NCI-H510A (cell line): ENCODE results near the gene EMC1.
"Not testable (repeated sequence)": the region's sequence is repeated elsewhere in the genome, so short reads cannot be mapped to it uniquely, and the experiment has no call there.

Experiments used
- DNase-seq: peaks from one replicate; lab custom pipeline; 2025; lab: John Stamatoyannopoulos, UW

The EMC1 gene

DNA sequence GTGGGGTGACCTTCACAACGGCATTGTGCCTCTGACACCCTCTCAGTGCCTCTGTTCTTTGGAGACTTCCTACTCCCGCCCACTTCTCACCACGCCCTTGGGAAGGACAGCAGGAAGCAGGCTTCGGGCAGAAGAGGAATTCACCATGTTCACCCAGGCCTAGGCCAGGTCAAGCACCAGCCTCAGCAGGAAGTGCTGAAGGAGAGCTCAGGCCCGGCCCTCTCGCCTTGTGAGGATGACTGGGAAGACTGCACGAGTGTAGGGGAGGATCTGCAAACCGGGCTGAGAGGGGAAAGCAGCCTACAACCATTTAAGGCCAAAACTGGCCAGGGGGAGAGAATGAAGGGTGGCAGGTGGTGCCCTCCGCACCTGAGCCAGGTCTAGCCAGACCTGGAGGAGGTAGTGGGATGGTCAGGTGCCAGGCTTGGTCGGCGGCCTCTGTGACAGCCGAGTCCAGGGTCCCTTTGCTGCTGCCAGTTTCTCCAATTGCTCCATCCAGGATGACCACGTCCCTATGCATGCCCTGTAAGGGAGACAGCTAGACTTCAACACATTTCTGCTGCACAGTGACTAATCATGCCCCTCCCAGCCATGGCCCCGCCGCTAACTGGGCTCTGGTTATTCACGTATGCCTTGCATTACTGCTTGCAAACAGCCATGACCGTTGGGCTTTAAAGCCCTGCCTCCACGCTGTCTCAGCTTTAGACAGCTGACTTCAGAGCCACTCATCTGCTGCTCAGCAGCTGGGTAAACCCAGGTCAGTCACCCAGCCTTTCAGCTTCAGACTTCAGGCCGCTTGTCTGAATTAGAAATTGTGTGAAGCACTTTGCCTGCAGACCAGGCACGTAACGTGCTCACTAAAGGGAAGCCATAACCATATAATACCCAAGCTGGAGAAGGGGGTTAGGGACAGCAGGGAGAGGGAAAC, 9.2 kb upstream of the EMC1 start:
- DNase-seq = peak; percentile 88

DNA sequence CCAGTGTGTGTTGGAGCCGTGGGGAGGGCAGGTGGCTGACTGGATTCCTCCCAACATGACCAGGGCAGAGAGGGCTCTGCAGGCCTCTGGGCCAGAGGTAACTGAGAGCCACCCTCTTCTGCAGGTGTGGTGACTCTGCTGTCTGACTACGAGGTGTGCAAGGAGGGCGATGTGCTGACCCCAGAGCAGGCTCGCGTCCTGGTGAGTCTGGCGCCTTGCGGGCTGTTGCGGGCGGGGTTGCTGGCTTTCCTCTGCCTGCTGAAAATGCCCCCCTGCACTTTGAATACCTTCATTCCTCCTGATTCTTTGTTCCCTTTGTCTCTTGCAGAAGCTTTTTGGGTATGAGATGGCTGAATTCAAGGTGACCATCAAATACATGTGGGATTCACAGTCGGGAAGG, 7.0 kb upstream of the EMC1 start:
- no peak for DNase-seq

DNA sequence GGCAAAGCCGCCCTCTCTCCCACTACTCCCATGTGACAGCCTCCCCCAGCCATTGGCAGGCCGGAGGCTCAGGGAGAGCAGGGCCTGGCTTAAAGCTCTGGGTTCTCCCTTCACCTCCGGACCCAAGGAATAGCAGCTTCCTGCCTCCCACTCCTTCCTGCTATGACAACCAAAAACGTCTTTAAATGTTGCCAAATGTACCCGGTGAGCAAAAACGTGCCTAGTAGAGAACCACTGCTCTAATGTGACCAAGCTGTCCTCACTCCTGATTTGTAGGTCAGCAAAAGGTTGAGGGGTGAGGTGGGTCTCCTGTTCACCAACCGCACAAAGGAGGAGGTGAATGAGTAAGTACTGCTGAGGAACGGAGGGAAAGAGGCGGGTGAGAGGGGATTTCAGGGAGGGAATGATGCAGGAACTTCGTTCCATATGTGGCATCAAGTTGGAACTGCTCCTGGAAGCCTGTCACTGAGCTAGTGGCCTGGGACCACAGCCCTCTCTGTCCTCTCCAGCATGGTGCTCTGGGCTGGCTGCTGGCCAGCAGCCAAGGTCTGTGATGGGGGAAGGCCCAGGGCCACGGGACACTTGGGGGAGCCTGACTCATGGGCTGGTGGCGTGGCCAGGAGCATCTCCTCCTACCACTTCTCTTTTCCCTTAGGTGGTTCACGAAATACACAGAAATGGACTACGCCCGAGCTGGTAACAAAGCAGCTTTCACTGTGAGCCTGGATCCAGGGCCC, 6.0 kb upstream of the EMC1 start:
- no peak for DNase-seq

DNA sequence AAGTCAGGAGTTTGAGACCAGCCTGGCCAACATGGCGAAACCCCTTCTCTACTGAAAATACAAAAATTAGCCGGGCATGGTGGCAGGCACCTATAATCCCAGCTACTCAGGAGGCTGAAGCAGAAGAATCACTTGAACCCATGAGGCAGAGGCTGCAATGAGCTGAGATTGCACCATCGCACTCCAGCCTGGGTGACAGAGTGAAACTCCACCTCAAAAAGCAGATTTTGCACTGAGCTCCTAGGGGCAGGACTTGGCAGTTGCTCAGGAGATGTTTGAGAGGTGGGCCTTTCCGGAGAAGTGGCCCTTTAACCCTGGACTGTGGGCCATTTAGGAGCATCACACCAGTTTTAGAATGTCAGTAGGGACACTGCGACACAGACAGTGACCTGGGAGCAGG, 5.0 kb upstream of the EMC1 start:
- DNase-seq = not testable (repeated sequence)

DNA sequence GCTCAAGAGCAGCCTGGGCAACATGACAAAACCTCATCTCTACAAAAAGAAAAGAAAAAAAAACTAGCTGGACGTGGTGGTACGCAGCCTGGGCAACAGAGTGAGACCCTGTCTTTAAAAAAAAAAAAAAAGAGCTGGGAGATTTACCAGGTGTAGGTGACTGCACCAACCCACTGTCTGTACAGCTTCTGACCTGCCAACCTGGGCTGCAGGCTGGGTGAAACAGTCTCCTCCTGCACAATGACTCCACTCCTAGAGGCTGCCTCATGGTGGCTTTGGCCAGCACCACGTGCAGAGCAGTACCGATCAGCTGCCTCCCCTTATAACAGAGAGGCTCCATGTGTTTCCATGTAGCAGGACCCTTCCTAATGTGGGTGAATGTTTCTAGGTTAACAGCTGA, 4.0 kb upstream of the EMC1 start:
- no peak for DNase-seq

DNA sequence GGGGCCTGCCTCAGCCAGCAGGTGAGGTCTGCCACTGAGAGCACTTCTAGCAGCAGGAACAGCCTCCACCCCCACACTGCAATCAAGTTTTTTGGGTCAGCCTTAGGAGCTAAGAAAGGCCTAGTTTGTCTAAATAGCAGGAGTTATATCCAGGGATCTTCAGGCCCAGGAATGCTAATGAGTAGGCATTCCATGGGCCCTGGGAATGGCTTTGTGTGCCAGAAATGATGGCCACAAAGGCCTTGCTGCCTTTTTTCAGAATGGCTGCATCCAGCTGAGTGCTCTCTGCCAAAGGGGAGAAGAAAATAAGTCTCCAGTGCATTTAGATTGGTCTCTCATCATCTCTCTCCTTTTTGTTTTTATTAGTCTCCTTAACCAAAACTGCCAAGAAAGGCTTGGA, 3.1 kb upstream of the EMC1 start:
- DNase-seq = no peak

DNA sequence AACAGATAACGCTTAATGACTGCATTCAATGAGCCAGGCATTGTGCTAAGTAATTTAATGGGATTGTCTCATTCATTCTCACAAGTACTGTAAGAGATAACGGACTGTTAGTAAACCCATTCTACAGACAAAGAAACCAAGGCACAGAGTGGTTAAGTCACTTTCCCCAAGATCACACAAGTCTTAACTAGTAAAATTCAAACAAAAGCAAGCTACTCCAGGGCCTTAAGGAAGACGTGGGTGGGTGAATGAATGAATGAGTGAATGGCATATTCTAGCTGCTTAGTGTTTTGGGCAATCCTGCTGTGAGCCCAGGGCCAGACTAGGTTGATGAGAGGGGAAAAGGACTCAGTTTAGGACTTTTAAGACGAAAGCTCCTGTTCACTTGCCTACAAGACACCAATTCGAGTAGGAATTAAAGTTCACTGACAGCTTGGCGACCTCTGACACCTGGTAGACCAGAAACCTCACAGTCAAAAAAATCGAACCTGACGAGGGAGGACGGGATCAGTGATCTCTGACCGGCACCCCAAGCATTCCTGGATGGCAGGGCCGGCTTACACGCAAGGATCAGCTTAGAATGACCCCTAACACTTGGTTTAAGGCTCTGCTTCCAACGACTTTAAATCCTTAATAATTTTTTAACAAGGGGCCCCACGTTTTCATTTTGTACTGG, 557 bp downstream of the EMC1 start:
- DNase-seq = no peak

DNA sequence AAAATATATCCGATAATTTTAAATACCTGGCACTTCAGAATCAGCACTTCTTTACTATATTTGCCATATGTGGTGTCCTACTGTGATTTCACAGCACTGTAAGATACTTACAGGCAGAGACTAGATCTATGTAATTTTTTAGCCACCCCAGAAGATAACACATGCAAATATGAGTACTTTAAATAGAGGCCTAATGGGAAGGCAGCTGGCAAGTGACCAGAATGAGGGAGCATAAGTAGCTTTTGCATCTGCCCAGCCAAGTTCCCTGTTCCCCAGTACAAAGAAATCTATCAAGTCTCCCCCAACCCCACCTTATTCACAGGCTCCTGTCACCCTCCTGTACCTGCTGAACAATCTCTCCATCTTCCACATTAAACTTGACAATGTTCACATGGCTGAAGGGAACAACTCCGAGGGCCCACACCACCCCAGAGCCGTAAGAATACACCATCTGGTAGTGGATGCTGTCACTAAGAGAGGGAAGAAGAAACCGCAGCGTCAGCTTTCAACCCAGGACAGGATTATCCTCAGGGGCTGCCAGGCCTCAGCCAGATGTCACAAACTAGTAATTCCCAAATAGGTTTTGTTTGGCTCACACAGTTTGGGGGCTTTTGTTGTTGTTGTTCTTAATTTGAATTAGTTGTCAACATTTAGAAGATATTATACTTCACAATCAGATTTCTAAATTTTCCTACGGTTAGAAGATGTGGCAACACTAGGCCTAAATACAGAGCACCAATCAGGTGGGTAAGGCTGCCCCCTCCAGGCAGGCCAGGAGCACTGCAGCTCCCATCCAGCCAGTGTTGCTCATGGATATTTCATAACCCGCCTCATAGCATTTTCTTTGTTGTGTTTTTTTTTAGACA, 10.4 kb downstream of the EMC1 start:
- no peak for DNase-seq

DNA sequence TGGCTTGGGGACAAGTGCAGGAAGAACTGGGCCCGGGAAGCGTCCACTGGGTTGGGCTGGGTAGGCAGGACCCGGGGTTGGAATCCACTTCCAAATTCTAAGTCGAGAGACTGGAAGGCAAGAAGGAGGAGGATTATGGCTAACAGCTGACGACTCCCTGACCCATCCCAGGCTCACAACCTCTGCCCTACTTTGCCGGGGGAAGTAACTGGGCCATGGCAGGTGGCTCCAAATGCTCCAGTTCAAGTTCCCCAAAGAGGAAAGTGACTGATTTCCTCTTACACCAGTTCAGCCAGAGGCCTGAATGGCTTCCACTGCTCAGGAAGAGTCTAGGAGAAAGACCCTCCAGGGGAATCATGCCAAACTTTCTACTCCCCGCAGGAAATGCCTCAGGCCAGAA, 11.4 kb downstream of the EMC1 start:
- no peak for DNase-seq

DNA sequence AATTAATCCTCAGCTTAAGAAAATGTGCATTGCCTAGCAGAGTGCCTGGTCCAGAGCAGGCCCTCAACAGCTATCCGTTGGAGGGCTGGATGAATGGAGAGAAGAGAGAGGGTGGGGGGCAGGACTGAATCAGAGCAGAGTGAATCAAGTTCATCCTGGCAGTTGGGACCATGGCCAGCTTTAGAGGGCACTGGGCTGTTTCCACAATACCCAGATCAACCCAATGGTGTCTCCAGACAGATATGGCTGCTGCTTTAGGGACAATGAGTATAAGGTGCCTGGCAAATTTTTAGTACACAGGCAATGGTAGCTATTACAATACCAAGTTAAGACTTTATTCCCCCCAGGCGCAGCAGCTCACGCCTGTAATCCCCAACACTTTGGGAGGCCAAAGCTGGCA, 17.1 kb downstream of the EMC1 start:
- DNase-seq = no peak

DNA sequence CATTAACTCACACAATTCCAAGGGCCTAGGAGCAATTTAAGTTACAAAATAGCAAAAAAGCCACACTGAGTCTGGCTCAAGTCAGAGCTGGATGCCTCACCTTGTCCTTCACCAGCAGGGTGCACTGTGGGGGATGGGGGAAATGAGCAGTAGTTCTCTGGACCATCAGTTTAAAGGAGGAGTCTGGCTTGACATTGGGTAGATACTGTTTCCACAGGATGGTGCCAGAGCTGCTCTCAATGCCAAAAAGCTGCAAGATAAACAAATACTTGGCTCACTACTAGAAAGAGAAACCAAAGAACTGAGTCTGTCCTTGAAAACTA, 18.8 kb downstream of the EMC1 start:
- DNase-seq = no peak

DNA sequence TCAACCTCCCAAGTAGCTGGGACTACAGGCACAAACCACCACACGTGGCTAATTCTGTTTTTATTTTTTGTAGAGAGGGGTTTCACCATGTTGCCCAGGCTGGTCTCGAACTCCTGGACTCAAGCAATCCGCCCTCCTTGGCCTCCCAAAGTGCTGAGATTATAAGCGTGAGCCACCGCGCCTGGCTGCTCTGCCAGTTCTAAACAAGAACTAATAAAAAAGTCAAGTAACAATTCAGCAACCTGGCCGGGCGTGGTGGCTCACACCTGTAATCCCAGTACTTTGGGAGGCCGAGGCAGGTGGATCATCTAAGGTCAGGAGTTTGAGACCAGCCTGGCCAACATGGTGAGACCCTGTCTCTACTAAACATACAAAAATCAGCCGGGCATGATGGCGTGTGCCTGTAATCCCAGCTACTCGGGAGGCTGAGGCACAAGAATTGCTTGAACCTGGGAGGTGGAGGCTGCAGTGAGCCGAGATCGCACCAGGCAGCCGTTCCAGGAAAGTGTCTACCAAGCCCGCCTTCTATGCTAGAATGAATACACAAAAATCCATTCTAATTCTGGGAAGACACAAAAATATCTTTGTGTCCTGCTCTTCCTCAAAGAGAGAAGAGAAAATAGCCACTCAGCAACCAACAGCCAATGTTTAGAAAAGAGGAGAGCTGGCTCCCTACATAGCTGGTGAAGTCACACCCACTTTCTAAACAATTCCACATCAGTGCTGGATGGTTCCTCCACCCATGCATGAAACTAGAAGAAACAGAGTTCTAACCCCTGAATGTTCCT, 19.4 kb downstream of the EMC1 start:
- not testable (repeated sequence) for DNase-seq

DNA sequence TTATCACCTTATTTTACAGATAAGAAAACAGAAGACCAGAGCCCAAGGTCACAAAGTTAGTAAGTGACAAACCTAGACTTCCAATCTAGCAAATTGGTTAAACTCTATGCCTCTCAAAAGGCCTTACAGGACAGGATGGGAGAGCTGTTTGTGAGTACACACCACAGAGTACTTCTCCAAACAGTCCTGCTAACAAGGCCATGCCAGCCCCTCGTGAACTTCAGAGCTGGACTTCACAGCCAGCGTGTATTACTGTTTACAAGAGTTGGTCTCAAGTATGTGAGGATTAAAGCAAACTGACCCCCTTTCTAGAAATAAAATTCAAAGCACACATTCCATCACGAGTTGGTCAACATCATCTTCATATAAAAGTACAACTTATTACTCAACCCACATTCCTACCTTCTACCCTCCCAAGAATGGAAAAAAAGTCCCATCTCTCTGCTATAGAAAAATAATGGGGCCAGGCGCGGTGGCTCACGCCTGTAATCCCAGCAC, 21.4 kb downstream of the EMC1 start:
- DNase-seq = no peak

DNA sequence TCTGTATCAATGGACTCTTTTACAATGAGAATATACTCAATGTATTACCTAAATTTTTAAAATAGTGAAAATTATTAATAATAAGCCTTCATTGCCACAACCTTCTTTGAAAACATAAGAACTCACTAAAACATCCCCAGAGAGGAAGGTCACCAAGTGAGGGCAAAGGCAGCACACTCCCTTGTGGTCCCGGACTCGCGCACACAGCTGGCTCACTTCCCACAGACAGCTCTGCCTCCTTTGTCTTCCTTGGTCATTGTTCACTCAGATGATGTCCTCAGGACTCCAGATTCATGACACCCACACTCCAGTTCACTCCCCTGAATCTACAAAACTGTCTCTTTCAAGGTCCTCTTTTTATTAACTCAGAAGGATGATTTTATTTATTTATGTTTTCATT, 22.1 kb downstream of the EMC1 start:
- DNase-seq = no peak

DNA sequence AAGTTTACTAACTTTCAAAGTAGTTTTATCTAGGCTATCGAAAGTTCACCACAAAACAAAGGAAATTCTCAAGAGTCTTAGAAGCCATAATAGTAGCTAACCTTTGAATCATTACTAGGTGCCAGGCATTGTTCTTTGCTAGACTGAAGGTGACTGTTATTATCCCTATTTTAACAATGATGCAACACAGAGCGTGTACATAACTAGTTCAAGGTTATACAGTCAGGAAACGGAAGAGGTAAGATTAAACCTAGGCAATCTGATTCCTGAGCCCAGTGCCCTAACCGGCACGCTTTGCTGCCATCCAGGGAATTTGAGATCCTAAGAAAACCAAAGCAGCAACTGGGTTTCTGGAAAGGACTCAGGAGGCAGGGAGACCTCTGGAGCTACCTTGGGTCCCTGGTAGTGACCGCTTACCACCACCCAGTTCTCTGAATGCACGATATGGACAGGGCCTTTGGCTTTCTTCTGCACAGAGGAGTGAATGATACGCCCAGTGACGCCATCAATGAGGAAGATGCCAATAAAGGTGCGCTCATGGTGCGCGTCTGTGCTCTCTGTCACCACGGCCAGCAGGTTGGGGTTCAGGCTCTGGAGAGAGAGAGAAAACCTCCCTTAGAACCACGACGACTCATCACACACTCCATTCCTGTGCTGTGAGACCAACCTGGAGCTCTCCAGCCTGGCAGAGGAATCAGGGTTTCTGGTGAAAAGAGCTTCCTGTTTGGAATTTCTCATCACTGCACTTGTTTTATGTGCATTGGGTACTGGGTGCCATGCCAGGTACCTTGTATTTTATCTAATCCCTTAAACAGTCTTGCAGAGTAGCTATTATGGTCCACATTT, 28.1 kb downstream of the EMC1 start:
- no peak for DNase-seq

DNA sequence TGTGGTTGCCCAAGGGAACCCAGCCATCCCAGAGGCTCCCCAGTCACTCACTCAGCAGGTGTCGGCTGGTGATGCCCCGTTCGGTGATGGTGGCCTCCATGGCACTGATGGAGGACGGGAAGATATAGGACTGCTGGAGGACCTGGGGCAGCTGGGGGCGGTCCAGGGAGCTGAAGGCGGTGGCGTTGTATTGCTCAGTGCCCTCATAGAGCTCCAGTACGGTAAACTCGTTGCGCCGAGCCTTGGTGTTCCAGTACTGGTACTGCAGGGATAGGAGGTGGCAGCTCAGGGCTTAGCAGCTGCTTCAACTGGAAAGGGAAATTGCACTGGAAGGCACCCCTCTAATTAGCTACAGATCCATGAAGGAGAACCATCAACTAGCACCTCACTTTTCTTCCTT, 28.8 kb downstream of the EMC1 start:
- no peak for DNase-seq

DNA sequence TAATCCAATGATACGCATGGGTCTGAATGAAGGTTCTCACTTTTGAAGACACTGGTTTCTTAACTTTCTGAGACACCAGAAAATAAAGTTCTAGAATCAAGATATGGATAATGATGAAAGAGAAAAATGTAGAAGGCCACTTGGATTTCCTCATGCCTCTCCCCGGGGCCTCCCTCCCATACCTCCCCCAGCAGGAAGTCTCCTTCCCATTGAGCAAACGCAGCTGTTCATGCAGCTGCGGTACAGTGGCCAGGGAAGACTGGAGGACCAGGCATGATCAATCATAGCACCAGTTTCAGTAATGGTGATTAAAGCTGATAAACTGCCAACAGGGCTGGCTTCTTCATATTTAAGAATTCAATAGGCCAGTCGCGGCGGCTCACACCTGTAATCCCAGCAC, 30.3 kb downstream of the EMC1 start:
- DNase-seq = no peak

DNA sequence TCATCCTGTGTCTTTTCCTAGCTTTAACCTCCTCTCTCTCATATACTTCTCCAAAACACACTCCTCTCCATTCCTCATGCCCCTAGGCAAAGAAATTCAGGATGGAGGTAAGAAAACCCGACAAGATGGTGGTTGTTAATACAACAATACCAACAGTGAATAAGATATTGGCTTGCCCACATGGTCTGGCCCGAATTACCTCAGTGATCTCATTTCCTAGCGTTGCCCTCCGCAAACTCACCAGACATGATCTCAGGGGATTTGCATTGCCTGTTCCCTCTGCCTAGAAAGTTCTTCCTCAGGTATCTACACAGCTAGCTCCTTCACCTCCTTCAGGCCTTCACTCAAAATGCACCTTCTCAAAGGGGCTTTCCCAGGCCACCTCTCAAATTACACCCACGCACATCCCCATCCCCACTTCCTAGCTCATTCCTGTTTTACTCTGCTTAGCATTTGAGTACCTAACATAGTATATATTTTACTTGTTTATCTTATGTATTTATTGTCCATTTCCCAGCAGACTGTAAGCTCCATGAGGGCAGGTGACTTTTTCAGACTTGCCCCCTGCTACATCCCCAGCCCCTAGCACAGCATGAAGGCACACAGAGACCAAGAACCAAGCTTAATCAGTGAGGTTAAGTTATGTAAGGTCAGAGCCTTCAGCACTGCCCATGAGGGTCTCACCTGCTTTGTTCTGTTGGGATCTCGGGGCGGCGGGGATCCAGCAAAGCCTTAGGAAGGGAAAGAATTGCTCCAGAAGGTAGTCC, 31.1 kb downstream of the EMC1 start:
- no peak for DNase-seq

DNA sequence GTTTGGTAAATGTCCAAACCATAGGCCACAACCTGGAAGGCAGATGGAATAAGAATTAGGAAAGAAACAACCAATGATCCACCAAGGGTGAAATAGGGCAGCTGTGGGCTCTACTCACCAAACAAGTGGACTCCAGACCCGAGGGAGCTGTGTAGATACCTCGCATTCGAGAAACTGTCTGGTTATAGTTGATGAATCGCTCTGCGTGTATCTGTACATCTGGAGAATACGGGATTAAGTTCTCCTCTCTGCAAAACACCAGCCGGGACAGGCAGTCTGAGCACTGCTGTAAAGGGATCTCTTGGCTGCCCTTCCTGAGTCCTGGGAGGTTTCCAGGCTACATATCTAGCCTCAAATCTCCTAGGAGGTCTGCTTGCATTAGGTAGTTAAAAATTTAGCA, 31.9 kb downstream of the EMC1 start:
- no peak for DNase-seq
